ENCODE results near the gene PDRG1. TPM values are rescaled to one million over a fixed set of nuclear protein-coding genes. Genes with fewer than 3 reads are reported as not detected.
"Not testable (repeated sequence)": the region's sequence is repeated elsewhere in the genome, so short reads cannot be mapped to it uniquely, and the experiment has no call there.

Gene PDRG1
- total RNA-seq, 6 experiments from 2014 or later = 4.5 to 6.6 (median 4.9) TPM

DNA sequence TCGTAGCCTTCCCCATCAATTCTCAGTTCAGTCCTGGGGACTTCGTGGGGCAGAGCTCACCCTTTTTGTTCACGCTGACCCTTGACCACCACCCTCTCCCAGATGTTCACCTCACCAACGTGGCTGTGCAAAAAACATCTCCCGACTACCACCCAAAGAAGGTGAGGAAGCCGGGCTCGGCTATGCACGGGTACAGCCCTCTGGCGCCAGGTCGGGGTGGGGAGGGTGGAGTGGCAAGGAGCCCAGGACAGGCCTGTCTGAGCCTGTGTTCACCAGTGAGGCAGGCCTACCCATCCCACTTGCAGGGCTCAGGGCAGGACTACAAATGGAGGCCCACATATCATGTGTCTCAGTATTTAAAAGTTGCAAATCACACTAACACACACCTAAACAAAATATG is 18.1 kb downstream of the PDRG1 start:
- H3K4me3 ChIP-seq = no peak overlapping the region
- no peak for DNase-seq
- WGBS (ENCODE audit: insufficient coverage, low coverage, low lambda C conversion rate, missing lambda C conversion rate) = 79% methylated on average over 6 of the region's 10 CpGs
- no peaks in the 10 kb centered on the region for H3K36me3 ChIP-seq
- no peak for ATAC-seq
- no peaks in the 10 kb centered on the region for H3K27me3 ChIP-seq
- no peaks in the 10 kb centered on the region for H3K9me3 ChIP-seq
- intact Hi-C loops (cut with DNase I) = no loop called here
- no peaks in the 10 kb centered on the region for H3K4me1 ChIP-seq
- TF ChIP-seq, protein P1, sequence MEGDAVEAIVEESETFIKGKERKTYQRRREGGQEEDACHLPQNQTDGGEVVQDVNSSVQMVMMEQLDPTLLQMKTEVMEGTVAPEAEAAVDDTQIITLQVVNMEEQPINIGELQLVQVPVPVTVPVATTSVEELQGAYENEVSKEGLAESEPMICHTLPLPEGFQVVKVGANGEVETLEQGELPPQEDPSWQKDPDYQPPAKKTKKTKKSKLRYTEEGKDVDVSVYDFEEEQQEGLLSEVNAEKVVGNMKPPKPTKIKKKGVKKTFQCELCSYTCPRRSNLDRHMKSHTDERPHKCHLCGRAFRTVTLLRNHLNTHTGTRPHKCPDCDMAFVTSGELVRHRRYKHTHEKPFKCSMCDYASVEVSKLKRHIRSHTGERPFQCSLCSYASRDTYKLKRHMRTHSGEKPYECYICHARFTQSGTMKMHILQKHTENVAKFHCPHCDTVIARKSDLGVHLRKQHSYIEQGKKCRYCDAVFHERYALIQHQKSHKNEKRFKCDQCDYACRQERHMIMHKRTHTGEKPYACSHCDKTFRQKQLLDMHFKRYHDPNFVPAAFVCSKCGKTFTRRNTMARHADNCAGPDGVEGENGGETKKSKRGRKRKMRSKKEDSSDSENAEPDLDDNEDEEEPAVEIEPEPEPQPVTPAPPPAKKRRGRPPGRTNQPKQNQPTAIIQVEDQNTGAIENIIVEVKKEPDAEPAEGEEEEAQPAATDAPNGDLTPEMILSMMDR (IDR thresholded peaks at IDR 0.05) = no peak
- no peak for TF ChIP-seq POLR2A (IDR thresholded peaks at IDR 0.05)
- no peak overlapping the region for H3K27ac ChIP-seq

DNA sequence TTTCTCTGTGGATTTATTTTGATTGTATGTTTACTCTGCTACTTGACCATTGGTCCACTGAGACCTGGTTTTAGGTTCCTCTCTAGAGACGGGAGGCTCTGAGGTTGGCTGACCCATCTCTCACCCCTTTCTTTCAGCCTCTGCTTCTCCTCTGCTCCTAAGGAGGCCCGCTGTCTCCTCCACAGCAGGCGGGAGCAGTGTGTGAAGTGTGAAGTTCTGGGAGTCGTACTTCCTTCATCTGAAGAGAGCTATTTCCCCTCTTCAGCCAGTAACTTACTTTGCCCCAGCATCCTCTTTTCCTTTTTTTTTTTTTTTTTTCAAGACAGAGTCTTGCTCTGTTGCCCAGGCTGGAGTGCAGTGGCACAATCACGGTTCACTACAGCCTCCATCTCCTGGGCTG is 21.1 kb downstream of the PDRG1 start:
- intact Hi-C loops (cut with DNase I) = no loop called here
- 14% methylated on average over 5 of the region's 5 CpGs for WGBS (ENCODE audit: insufficient coverage, low coverage, low lambda C conversion rate, missing lambda C conversion rate)
- H3K4me3 ChIP-seq = no peak overlapping the region
- no peak for TF ChIP-seq POLR2A (IDR thresholded peaks at IDR 0.05)
- TF ChIP-seq, protein P1 (IDR thresholded peaks at IDR 0.05) = no peak
- ATAC-seq (no peak), DNase-seq (no peak)
- no peaks in the 10 kb centered on the region for H3K27me3 ChIP-seq
- no peaks in the 10 kb centered on the region for H3K9me3 ChIP-seq
- no peaks in the 10 kb centered on the region for H3K36me3 ChIP-seq
- no peaks in the 10 kb centered on the region for H3K4me1 ChIP-seq
- H3K27ac ChIP-seq = no peak overlapping the region

DNA sequence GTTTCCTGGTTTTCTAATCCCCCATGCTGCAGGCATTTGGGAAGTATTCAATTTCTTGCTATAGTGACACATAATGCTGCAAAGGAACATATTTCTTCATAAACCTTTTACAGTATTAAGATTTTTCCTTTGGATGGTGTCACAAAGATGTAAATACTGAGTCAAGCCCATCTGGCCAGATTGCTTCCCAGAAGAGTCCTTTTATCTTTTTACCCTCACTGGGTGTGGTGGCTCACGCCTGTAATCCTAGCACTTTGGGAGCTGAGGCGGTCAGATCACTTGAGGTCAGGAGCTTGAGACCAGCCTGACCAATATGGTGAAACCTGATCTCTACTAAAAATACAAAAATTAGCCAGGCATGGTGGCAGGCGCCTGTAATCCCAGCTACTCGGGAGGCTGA is 22.2 kb downstream of the PDRG1 start:
- H3K27me3 ChIP-seq; H3K36me3 ChIP-seq; ATAC-seq; DNase-seq; intact Hi-C loops (cut with DNase I); H3K4me3 ChIP-seq; H3K4me1 ChIP-seq; H3K9me3 ChIP-seq; H3K27ac ChIP-seq: not testable (repeated sequence)
- 79% methylated on average over 4 of the region's 4 CpGs for WGBS (ENCODE audit: insufficient coverage, low coverage, low lambda C conversion rate, missing lambda C conversion rate)

DNA sequence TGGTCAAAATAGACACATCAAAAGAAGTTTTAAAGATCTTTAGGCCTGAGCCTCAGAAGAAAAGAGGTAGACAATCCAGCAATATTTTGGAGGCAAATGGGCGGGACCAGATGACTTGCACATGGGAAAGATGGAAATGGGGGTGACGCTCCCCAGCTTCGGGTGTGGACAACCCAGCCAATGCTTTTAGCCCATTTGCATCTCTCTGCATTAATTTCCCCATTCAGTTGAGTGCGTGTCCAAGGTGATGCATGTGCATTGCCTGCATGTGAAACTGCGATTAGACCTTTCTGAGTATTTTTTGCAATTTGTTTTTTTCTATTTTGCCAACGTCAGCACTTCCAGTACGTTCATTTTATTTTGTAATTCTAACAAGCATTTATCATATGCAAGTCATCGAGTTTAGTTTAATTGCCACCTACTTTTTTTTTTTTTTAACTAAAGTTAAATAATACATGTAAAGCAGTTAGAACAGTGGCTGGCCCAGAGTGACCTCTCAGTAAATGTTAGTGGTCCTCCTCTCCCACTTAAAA is 24.2 kb downstream of the PDRG1 start:
- Histone ChIP-seq H3K27ac (no peak overlapping the region), H3K36me3 (no peaks in the 10 kb centered on the region), H3K9me3 (no peaks in the 10 kb centered on the region), H3K4me1 (no peaks in the 10 kb centered on the region), H3K27me3 (no peaks in the 10 kb centered on the region), H3K4me3 (no peak overlapping the region)
- DNase-seq = no peak
- ATAC-seq = no peak
- TF ChIP-seq, protein P1 (IDR thresholded peaks at IDR 0.05) = no peak
- TF ChIP-seq POLR2A (IDR thresholded peaks at IDR 0.05) = no peak
- WGBS (ENCODE audit: insufficient coverage, low coverage, low lambda C conversion rate, missing lambda C conversion rate) = 52% methylated on average over 7 of the region's 8 CpGs
- intact Hi-C loops (cut with DNase I) = no loop called here

- Histone ChIP-seq H3K4me3 (no peak overlapping the region), H3K9me3 (no peaks in the 10 kb centered on the region), H3K27me3 (no peaks in the 10 kb centered on the region), H3K36me3 (no peaks in the 10 kb centered on the region), H3K4me1 (no peaks in the 10 kb centered on the region), H3K27ac (no peak overlapping the region)
- DNase-seq (no peak), ATAC-seq (no peak)
- WGBS (ENCODE audit: insufficient coverage, low coverage, low lambda C conversion rate, missing lambda C conversion rate) = 82% methylated on average over 2 of the region's 2 CpGs
- intact Hi-C loops (cut with DNase I) = no loop called here
- no peak for TF ChIP-seq POLR2A (IDR thresholded peaks at IDR 0.05)
- TF ChIP-seq, protein P1 (IDR thresholded peaks at IDR 0.05) = no peak
Observed at GRCh38 chr20:31926493-31926892, 25.4 kb downstream of the PDRG1 start.

Measured in right lobe of liver (tissue), 6 donors.